GM18861 (cell line): ENCODE results near the gene PTH2R.

ENCODE experiments used
- ATAC-seq: cut with Tn5 transposase; IDR thresholded peaks from one replicate; pipeline ENCODE4 v1.9.1; 2021; ENCODE audit not compliant: unreplicated experiment

The PTH2R gene

GRCh38 chr2:208541989-208542464 lies 135.4 kb downstream of the PTH2R start:
- ATAC-seq, result no peak

GRCh38 chr2:208542465-208543041 lies 136.0 kb downstream of the PTH2R start:
- ATAC-seq, result no peak
